GM18909 (cell line): Measurements from ENCODE around the gene NKD2.
"Not testable (repeated sequence)": the region's sequence is repeated elsewhere in the genome, so short reads cannot be mapped to it uniquely, and the experiment has no call there.

Experiments
- ATAC-seq: cut with Tn5 transposase; IDR thresholded peaks from one replicate; pipeline ENCODE4 v1.9.1; 2021; ENCODE audit warnings: mild to moderate bottlenecking; ENCODE audit not compliant: unreplicated experiment, poor library complexity

The NKD2 gene

DNA sequence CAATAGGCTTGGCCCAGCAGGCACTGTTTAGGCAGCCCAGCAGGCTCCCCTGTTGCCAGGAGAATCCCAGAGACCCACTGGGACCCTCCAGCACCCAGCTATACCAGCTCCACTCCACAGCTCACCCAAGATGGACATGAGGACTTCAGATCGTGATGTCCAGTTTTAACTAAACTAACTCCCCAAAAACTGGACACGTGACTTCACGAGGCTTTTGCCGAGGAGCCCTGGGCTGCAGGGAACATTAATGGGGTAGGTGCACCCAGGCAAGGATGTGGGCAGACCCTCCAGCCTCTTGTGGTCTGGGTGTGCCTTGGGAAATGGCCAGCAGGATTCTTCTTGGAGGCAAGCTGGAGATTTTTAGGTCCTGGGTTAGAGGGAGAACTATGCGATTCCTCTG, 8.9 kb upstream of the NKD2 start:
- no peak for ATAC-seq

DNA sequence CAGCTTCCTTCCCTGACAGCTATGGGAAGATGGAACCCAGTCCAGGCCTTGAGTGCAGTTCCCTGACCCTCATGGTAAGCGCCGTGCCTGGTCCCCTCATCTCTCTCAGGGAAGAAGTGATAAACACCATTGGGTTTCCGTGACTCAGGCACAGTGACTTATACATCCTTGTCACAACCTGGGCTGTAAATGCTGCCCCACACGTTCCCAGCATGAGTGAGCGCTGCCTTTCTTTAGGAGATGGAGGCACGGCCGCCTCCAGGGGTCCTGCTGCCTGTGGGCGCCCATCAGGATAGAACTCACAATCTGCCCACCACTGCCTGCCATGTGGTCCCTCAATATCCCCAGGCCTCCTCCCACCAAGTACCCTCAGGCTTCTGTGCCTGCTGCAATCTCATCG, 8.3 kb upstream of the NKD2 start:
- no peak for ATAC-seq

DNA sequence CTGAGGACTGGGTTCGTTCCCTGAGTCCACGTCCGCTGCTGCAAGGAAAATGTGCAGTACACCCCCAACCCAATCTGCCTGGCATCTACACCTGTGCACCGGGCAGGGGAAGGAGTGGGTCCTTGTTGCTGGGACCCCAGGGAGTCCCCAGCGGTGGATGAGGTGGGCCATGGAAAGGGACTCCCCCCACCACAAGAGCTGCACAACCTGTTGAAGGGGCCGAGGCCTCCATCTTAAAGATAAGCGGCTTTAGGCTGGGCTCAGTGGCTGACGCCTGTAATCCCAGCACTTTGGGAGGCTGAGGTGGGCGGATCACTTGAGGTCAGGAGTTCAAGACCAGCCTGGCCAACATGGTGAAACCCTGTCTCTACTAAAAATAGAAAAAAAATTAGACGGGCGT, 7.8 kb upstream of the NKD2 start:
- ATAC-seq = not testable (repeated sequence)

DNA sequence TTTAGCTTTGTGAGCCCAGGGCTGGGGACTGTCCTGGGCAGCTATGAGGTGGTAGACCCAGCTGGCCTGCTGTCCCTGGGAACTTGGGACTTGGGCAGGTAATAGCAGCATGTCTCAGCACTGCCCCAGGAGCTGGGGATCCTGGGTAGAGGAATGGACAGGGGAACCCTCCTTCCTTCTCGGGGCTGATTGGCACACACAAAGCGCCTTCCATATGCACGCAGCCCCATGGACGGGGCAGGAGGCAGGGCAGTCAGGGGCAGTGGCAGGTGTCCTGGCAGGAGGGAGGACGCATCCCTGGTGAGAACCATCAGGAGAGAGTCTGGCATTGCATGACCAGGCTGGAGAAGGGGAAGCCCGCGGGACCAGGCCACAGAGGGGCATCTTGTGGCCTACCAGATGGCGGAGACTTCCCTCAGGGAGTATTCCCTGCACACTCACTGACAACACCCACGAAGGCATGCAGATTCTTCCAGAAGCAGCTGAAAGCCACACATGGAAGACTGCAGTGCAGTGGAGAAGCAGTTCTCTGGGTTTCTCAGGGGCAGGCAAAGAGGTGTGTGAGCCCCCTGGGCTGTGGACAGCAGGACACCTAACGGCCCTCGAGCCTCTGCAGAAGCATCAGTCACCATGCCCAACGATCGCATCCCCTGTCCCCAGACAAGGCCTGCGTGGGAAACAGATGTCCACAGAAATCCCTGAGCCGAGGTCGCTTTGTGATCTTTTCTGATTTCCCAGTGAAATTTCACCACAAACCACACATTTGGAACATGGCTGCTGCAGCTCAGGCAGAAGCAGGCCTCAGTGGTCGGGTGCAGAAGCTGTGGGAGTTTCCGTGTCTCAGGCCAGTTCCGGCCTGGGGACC, 7.0 kb upstream of the NKD2 start:
- no peak for ATAC-seq

DNA sequence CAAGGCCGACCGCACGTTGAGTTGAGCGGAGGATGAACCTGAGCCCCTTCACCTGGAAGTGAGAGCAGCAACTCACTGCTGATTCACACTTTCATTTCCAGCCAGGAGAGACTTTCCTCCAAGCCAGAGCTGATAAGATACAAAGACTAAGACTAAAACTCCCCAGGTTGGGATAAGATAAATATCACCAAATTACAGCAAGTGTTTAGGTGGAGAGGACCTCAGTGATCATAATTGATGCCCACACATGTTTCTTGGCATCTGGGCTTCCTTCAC, 6.4 kb upstream of the NKD2 start:
- ATAC-seq = no peak

DNA sequence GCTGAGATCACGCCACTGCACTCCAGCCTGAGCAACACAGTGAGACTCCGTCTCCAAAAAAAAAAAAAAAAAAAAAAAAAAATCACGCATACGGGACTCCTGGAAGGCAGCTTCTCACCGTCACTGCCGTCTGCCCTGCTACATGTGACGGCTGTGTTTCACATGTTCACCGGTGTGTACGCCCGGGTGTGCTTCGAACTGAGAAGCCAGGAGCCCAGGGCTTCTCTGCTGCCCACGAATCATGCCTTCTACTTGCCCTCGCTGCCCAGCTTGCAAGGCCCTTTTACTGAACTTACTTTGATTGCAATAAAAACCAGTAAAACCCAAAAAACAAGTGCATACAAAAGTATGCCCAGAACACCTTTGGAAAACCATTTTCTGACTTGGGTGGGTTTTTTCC, 5.8 kb upstream of the NKD2 start:
- no peak for ATAC-seq

DNA sequence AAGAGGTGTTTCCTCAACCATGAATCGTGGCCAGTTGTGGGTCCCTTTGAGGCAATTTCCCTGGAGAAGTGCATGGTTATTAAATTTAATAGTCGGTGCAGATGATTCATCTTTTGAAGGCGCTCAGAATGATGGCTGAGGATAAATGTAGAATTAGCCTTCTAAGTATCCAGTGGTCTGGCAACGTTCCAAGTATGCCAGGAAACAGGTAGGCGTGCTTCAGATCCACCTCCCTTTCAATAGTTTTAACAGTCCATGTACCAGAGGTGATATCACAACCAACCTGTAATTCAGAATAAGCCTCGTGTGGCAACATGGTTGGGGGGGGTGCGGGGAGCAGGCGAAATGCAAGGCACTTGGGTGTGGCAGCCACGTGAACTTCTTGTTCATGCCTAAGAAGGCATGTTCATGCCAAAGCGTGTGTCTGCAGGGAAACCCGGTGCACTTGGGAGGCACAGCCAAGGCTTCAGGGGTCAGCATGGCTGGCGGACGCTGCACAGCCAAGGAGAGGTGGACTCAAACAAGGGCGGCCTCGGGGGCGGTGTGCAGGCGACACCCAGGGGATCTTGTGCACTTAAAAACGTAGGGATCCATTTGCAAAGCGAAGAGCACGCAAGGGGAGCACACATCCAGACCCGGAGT, 5.2 kb upstream of the NKD2 start:
- ATAC-seq = no peak

DNA sequence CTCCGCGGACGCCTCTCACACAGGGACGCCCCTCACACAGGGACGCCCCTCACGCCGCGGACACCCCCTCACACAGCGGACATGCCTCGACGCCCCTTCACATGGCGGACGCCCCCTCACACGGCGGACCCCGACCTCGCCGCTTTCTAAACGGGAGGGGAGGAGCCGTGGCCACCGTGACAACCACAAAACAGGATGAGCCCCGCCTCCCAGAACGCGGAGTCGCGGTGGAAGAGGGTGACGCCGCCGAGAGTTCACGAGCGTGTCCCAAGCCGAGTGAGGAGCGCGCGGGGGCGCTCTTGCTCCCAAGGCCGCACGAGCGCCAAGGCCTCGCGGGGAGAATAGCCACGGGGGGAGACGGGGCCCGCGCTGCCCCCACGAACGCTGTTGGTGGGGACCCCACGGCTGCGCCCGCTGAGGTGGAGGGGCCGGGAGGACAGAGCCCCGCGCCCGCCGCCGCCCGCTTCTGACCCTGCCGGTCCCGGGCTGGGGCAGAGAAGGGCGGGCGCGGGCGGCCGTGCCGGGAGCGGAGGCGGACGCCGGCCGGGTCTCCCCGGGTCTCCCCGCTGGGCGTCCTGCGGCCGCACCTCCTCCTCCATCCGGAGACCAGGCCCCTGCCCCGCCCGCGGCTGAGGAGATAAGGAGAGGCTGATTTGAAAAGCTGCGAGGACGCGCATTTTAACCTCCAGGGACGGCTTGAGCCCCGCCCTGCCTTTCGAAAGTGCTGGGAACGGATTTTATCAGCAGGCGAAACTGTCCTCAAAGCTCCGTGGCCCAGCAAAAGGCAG, 3.9 kb upstream of the NKD2 start:
- ATAC-seq = no peak

DNA sequence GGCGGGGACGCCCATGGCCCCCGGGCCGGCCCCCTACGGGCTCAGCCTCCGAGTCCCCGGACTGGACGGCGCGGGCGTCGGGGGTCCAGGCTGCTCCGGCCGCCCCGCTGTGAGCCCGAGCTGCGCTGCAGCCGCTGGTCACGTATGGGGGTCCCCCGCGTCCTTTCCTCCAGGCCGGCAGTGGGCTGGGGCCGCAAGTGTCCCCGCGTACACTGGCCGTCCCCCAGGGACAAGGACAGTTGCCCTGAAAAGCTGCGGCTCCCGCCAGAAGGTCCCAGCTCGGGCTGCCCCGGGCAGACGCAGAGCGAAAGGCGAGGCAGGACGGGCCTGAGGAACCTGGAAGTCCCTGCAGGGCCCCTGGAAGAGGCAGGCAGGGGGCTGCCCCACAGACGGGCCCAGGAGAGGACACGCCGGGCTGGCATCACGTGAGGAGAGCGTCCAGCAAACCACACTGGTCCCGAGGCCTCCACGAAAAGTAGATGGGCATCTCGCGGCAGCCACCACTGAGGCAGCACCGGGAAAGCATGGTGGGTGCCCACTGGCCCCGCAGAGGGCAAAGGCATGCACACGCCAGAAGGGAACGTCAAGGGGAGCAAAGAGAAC, 3.3 kb upstream of the NKD2 start:
- no peak for ATAC-seq

DNA sequence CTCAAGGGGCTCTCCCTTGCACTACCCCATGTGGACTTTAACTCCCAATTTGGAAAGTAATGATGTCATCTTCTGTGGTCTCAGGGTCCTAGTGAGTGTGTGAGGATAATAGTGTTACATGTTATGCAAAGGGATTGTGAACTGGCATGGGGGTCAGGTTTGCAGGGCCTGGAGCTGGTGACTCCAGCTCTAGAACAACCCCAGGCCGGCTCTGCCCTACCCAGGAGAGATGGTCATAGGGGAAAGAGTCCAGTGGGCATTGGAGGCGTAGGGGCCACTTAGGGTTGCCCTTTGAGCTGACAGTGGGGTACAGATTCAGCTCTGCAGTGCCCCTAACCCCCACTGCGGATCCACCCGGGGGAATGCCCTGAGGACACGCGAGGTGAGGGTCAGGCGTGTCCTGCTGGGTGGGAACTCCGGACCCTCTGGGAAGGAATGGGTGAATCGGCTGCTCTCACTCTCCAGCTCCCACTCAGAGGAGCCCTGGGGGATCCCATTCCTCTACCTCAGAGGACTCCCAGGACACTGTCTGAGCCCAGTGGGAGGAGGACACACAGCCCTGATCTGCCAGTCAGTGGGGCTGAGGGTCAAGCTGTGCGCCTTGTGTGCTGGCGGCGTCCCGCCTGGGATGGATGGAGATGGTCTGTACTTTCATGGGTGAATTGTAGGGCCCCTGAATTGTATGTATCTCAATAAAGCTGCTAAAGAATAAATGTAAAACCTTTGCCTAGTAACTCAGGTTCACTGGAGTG, 2.5 kb upstream of the NKD2 start:
- ATAC-seq = no peak

DNA sequence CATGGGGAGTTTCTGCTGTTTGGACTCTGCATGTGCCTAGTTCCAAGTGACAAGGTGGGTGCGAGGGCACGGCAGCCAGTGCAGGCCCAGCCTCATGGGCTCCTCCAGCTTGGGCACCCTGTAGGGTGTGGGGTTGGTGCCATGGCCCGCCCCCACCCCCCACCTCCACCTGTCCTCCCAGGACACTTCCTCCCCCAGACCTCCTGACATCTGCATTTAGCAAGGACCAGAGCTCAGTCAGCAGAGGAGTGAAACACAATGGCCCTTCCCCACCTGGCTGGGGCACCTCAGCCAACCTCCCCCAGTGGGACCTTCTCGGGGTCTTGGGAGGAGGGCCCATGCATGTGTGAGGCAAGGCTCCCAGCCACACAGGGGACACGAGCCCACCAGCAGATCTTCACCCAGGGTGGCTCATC, 1.9 kb upstream of the NKD2 start:
- no peak for ATAC-seq

DNA sequence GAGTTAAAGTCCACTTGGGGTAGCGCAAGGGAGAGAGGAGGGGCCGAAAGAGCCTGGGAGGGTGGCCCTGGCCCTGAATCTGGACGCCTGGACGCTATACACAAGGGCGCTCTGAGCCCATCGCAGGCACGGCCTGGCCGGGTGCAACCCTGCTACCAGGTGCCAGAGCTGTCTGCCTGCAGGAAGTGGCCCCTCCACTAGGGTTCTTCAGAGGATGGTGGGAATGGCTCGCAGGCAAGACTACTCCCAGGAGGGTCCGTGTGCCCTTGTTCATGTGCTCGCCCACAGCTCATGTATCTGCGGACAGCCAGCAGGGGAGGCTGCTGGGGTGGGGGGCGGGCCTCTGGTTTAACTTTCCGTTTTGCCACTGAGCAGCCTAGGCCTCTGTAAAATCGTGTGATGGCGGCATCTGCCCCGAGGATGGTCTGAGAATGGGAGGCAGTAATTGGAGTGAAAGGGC, 1.4 kb upstream of the NKD2 start:
- no peak for ATAC-seq

DNA sequence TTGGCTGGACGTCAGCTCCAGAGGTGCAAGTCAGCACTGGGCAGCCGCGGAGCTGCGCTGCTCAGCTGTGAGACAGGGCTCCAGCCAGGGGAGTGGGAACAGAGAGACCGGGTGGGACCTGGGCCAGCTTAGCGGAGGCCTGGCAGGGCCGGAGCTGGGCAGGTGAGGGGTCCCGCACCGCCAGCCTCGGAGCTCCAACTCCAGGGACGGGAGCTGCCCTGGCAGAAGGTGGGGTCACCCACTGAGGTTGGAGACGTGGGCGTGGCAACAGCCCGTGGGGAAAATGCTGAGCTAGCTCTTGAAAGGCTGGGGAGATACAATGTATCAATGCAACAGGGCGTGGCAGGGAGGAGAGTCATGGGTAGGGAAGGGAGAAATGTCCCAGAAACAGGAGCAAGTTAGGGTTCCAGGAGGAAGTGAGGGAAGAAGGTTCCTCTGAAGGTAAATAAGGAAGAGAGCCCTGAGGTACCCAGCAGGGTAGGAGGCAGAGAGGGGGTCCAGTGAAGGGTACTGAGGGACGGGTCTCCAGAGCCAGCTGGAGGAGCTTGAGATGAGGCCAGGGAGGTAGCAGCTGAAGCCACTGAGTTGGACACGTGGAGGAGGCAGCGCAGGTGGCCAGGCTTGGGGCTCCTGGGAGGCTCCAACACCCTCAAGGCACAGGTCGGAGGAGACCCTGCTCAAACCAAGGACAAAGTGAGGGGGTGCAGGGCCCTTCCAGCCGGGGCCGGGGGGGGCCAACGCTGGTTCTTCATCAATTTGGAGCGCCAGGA, 736 bp upstream of the NKD2 start:
- ATAC-seq = no peak

DNA sequence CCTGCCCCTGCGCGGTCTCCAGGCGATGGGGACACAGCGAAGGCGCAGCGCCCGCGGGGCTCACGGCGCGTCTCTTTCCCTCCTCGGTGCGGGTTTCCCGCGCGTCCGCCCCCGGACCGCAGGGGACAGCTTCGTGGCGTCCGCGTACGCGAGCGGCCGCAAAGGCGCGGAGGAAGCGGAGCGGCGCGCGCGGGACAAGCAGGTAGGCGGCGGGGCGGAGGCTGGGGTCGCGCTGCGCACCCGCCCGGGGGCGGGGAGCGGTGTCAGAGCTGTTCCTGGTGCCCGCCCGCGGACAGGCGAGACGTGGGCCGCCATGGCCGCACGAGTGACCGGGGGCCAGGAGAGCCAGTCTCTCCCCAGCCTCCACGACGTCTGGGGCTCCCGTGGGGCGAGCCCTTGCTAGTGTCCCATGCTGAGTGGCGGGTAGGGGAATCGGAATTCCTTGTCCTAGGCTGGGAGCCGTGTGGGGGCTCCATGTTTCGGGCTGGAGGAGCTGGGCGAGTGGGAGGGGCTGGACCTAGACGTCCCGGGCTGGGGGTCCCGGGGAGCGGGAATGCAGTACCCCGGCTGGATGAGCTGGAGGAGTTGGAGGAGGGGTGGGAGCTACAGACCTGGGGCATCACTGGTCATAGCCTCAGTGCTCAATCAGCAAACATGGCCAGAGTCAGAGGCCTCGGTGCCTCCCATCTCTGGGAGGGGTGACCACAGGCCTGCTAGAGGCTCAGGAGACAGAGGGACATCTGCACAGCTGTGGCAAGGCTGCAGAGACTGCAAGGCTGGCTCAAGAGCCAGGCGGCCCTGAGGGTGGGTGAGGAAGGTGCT, 968 bp downstream of the NKD2 start:
- ATAC-seq = no peak

DNA sequence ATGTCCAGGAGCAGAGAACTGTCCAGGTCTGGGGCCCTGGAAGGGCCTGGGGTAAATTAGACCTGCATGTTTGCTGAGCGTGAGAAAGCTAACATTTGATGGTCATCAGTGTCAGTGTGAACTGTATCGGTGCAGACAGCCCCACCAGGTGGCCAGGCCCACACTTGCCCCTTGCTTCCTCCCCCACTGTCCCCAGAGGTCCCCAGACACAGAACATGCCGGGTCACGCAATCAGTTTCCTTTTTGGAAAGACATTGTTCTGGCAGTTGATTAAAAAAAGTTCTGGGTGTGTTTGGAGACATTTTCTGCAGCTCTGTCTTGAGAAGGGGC, 1.5 kb downstream of the NKD2 start:
- no peak for ATAC-seq

DNA sequence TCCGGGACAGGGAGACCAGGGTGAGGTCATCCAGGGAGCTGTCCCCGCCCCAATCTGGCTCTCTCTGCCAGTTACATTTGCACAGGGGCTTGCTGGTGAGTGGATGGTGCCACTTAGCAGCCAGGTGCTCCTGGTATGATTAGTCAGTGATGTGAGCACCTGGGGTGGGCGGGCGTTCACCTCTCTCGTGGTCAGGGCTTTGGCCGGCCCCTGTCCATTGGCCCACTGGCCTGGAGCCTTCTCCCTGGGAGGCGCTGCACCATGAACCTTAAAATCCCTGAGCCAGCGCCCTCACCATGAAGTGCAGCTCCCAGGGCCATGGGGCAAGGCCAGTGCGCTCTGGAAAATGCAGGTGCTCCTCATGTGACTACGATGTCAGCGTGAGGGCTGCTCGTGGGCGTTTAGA, 2.0 kb downstream of the NKD2 start:
- ATAC-seq = no peak

DNA sequence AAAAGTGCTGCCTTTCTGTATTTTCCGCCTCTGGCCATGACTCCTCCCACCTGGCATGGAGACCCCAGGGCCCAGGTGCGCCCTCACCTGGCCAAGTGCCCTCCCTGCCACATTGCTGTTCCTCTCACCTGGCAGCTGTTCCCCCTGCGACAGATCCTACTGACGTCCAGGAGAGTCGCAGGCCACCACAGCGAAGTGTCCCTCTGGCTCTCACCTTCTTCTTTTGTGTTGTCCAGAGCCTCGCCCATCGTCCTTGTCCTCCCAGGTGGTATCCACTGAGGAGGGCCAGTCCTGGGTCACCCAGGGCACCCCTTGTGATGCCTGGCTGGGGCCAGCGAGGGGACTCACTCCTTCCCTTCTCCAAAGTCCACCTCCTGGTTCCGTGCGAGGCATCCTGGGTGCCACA, 2.6 kb downstream of the NKD2 start:
- no peak for ATAC-seq

DNA sequence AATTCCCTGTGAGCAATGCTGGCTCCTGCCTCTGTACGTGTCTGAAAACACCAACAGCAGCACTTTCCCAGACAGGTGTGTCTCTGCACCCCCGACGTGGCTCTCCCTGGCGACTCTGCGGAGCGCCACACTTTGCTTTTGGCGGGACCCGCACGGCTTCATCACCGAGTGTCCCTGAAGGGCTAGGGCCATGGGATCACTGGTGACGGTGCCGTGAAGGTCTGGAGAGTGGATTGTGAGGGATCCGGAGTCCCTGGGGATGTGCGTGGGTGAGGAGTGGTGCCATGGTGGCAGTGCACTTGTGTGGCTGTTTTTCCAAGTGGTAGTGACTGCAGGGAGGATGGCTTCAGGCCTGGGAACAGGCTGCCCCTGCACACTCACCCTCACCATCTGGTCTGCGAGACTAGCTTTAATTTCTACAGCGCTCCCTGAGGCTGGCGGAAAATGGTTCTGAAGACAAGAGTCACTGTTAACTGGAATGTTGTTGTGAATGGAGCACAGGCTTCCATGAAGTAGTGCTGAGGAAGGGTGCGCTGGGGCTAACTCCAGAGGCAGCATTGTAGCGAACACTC, 3.2 kb downstream of the NKD2 start:
- ATAC-seq = no peak
